ENCODE results near the gene ZWILCH.
"Not testable (repeated sequence)": the region's sequence is repeated elsewhere in the genome, so short reads cannot be mapped to it uniquely, and the experiment has no call there.

Gene ZWILCH

GRCh38 chr15:66581972-66582537 is 76.9 kb downstream of the ZWILCH start:
- no peak for DNase-seq (ENCODE audit: low read depth)

GRCh38 chr15:66586155-66586976 is 81.2 kb downstream of the ZWILCH start:
- no peak for DNase-seq (ENCODE audit: low read depth)

- no peak for DNase-seq (ENCODE audit: low read depth)
These were observed 81.9 kb downstream of the ZWILCH start for GRCh38 chr15:66587020-66587419.

GRCh38 chr15:66587749-66588148 is 82.6 kb downstream of the ZWILCH start:
- no peak for DNase-seq (ENCODE audit: low read depth)

GRCh38 chr15:66588537-66588936 is 83.4 kb downstream of the ZWILCH start:
- no peak for DNase-seq (ENCODE audit: low read depth)

GRCh38 chr15:66588971-66589370 is 83.8 kb downstream of the ZWILCH start:
- no peak for DNase-seq (ENCODE audit: low read depth)

- DNase-seq (ENCODE audit: low read depth): not testable (repeated sequence)
These were observed 84.3 kb downstream of the ZWILCH start for GRCh38 chr15:66589429-66589828.

GRCh38 chr15:66590435-66590834 is 85.3 kb downstream of the ZWILCH start:
- no peak for DNase-seq (ENCODE audit: low read depth)

- DNase-seq (ENCODE audit: low read depth): no peak
These were observed 86.3 kb downstream of the ZWILCH start for GRCh38 chr15:66591322-66591862.

- DNase-seq (ENCODE audit: low read depth): no peak
These were observed 87.5 kb downstream of the ZWILCH start for GRCh38 chr15:66592505-66593218.

- no peak for DNase-seq (ENCODE audit: low read depth)
These were observed 88.2 kb downstream of the ZWILCH start for GRCh38 chr15:66593219-66593780.

GRCh38 chr15:66594344-66594743 is 89.2 kb downstream of the ZWILCH start:
- DNase-seq (ENCODE audit: low read depth): no peak

- DNase-seq (ENCODE audit: low read depth): no peak
These were observed 89.7 kb downstream of the ZWILCH start for GRCh38 chr15:66594836-66595235.

GRCh38 chr15:66595332-66595731 is 90.2 kb downstream of the ZWILCH start:
- no peak for DNase-seq (ENCODE audit: low read depth)

GRCh38 chr15:66595931-66596545 is 90.9 kb downstream of the ZWILCH start:
- no peak for DNase-seq (ENCODE audit: low read depth)

GRCh38 chr15:66598095-66598815 is 93.1 kb downstream of the ZWILCH start:
- DNase-seq (ENCODE audit: low read depth): no peak
